ENCODE data around the gene MEGF11. TPM values are rescaled to one million over a fixed set of nuclear protein-coding genes. Genes with fewer than 3 reads are reported as not detected.

The MEGF11 gene
- total RNA-seq, 1 experiment from 2014 or later = 1.2 TPM

DNA sequence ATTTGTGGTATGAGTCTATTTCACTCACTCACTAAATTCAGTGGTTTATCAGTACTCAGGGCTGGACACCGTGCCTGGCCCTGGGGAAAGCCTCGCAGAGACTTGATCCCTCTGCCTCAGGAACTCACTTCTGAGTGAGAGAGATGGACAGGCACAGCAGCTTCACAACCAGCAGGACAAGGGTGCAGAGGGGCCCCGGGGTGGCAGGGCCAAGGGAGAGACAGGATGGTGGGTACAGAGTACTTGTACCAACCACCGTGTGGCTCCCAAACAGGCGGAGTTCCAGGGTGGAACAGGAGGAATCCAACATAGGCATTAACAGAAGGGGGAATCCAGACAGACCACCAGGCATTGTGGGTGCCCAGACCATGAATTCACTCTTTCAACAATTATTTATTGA, 143.7 kb downstream of the MEGF11 start:
- no peak overlapping the region for H4K5ac ChIP-seq (ENCODE audit: insufficient read length, low read depth, low read length)
- H4K8ac ChIP-seq (replicated peaks; ENCODE audit: insufficient read length, low read depth, low read length) = no peak overlapping the region
- Mint-ChIP-seq H3K36me3 (ENCODE audit: insufficient read depth in 1 of 3, low read depth in 3 of 3) (no peaks in the 10 kb centered on the region), H3K27ac (no peak overlapping the region), H3K9me3 (no peaks in the 10 kb centered on the region), H3K4me1 (peaks cover 30 to 55% of the 10 kb centered on the region in 2 experiments), H3K4me3 (no peak overlapping the region), H3K27me3 (ENCODE audit: low read depth) (peaks cover 9% of the 10 kb centered on the region)
- H3K56ac ChIP-seq (ENCODE audit: insufficient read length, low read depth, low read length) = no peak overlapping the region
- no peaks in the 10 kb centered on the region for H3K23me2 ChIP-seq (ENCODE audit: insufficient read length, low read depth, low read length, poor library complexity, severe bottlenecking)
- no peak overlapping the region for H3K4ac ChIP-seq (ENCODE audit: low read depth, low read length)
- no peak overlapping the region for H3K18ac ChIP-seq (ENCODE audit: insufficient read length, low read depth, low read length)
- H2BK5ac ChIP-seq (ENCODE audit: insufficient read length, low read length) = no peak overlapping the region
- no peak overlapping the region for H4K91ac ChIP-seq (ENCODE audit: insufficient read length, low read depth, low read length)
- TF ChIP-seq, protein P1, sequence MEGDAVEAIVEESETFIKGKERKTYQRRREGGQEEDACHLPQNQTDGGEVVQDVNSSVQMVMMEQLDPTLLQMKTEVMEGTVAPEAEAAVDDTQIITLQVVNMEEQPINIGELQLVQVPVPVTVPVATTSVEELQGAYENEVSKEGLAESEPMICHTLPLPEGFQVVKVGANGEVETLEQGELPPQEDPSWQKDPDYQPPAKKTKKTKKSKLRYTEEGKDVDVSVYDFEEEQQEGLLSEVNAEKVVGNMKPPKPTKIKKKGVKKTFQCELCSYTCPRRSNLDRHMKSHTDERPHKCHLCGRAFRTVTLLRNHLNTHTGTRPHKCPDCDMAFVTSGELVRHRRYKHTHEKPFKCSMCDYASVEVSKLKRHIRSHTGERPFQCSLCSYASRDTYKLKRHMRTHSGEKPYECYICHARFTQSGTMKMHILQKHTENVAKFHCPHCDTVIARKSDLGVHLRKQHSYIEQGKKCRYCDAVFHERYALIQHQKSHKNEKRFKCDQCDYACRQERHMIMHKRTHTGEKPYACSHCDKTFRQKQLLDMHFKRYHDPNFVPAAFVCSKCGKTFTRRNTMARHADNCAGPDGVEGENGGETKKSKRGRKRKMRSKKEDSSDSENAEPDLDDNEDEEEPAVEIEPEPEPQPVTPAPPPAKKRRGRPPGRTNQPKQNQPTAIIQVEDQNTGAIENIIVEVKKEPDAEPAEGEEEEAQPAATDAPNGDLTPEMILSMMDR (conservative IDR thresholded peaks at IDR 0.05) = no peak
- no peak overlapping the region for H3K4me2 ChIP-seq (ENCODE audit: insufficient read depth, insufficient read length, low read length)
- H3K23ac ChIP-seq (ENCODE audit: insufficient read length, low read depth, low read length) = no peak overlapping the region
- H3K9ac ChIP-seq (ENCODE audit: extremely low read depth, insufficient read length, low read length) = no peak overlapping the region
- H2BK15ac ChIP-seq (ENCODE audit: low read depth, low read length) = no peak overlapping the region
- WGBS (ENCODE audit: extremely low coverage, insufficient read length, low lambda C conversion rate) = no CpG with 5 or more reads among the region's 5 CpGs
- no peak overlapping the region for H3K27ac ChIP-seq (ENCODE audit: insufficient read length, low read depth, low read length)
- no peaks in the 10 kb centered on the region for H3K79me2 ChIP-seq (ENCODE audit: insufficient read depth, low read length)
- no peak overlapping the region for H3T11ph ChIP-seq (ENCODE audit: low read length)
- no peaks in the 10 kb centered on the region for H4K20me1 ChIP-seq (ENCODE audit: control insufficient read depth, insufficient read depth, insufficient read length)
- no peak for DNase-seq
- no peak overlapping the region for H2BK120ac ChIP-seq (ENCODE audit: low read depth, low read length, poor library complexity, severe bottlenecking)
- H3K9me3 ChIP-seq (ENCODE audit: control insufficient read depth, low read depth, low read length) = no peaks in the 10 kb centered on the region
- no peak overlapping the region for H3K14ac ChIP-seq (ENCODE audit: insufficient read depth, low read length)
- H2AK5ac ChIP-seq (ENCODE audit: insufficient read length, low read length) = no peak overlapping the region
- H2BK20ac ChIP-seq (ENCODE audit: low read depth, low read length, poor library complexity, severe bottlenecking) = no peak overlapping the region
- no peaks in the 10 kb centered on the region for H3K27me3 ChIP-seq (ENCODE audit: insufficient read depth, low read length)
- H2AFZ ChIP-seq (ENCODE audit: low read length) = no peak overlapping the region
- H3K79me1 ChIP-seq (ENCODE audit: insufficient read depth, low read depth, low read length, poor library complexity, severe bottlenecking) = no peaks in the 10 kb centered on the region
- no peak overlapping the region for H2BK12ac ChIP-seq (ENCODE audit: insufficient read length, low read depth, low read length)
- no peaks in the 10 kb centered on the region for H3K4me1 ChIP-seq (ENCODE audit: insufficient read depth, low read length)
